H1 (cell line): Measurements from ENCODE around the gene HSPA12A. TPM values are rescaled to one million over a fixed set of nuclear protein-coding genes. Genes with fewer than 3 reads are reported as not detected.

Experiments used
- CTCF ChIA-PET: fragments of 300-600 bp; sonication (Branson Sonifier 250); formaldehyde crosslinking; loops from one replicate; lab custom pipeline; 2021; ENCODE audit not compliant: partially characterized antibody; lab: Charles Lee
- POLR2A ChIA-PET: fragments of 300-600 bp; sonication (Branson Sonifier 250); formaldehyde crosslinking; loops from one replicate; lab custom pipeline; 2021; ENCODE audit warnings: inconsistent platforms; ENCODE audit not compliant: partially characterized antibody; lab: Charles Lee
- DNase-seq, 2 experiments: peaks; one replicate each; pipeline versions ENCODE4 v3.0.0 to v3.0.0-alpha.2; 2010 to 2022; ENCODE audit warnings: low spot score in 2 of 2, low read depth in 1 of 2, mixed read lengths in 1 of 2
- FAIRE-seq: peaks from 2 replicates; lab custom pipeline; 2011; peaks lifted over from hg19 to GRCh38; lab: Jason Lieb, UNC
- H2AFZ ChIP-seq: 2 replicates; pipeline ENCODE4 v1.8.1; 2012; ENCODE audit warnings: low read length, inconsistent platforms
- H2AK5ac ChIP-seq: 2 replicates; pipeline ENCODE4 v1.6.1; 2013; ENCODE audit warnings: low read depth, low read length
- H2BK120ac ChIP-seq: replicated peaks from 2 replicates; pipeline ENCODE3; 2013; ENCODE audit warnings: low read depth, low read length, inconsistent platforms
- H2BK12ac ChIP-seq: 2 replicates; pipeline ENCODE4 v1.6.1; 2013; ENCODE audit warnings: low read depth, low read length
- H2BK15ac ChIP-seq: 2 replicates; pipeline ENCODE4 v1.6.1; 2013; ENCODE audit warnings: low read length
- H2BK20ac ChIP-seq: 2 replicates; pipeline ENCODE4 v1.6.1; 2013; ENCODE audit warnings: low read length
- H2BK5ac ChIP-seq: 2 replicates; pipeline ENCODE4 v1.6.1; 2013; ENCODE audit warnings: low read depth, low read length
- H3K14ac ChIP-seq: 2 replicates; pipeline ENCODE4 v1.6.1; 2013; ENCODE audit warnings: inconsistent platforms; ENCODE audit not compliant: insufficient read length
- H3K18ac ChIP-seq: 2 replicates; pipeline ENCODE4 v1.6.1; 2013; ENCODE audit warnings: low read length; ENCODE audit errors: extremely low read depth
- H3K23ac ChIP-seq: 2 replicates; pipeline ENCODE4 v1.6.1; 2013; ENCODE audit warnings: inconsistent platforms; ENCODE audit not compliant: insufficient read length
- H3K23me2 ChIP-seq: 2 replicates; pipeline ENCODE4 v1.6.1; 2013; ENCODE audit warnings: low read depth, low read length
- H3K27ac ChIP-seq: 2 replicates; pipeline ENCODE4 v1.6.1; 2011; ENCODE audit warnings: low read depth, low read length, inconsistent platforms
- H3K27me3 ChIP-seq, 4 experiments: replicated peaks in 1 of 4; 1 replicate in 1 of 4; 2 replicates in 3 of 4; pipeline versions ENCODE4 v1.6.1 to v1.8.1; 2011 to 2013; ENCODE audit warnings: low read length in 3 of 4, mild to moderate bottlenecking in 3 of 4, inconsistent platforms in 2 of 4, mixed read lengths in 2 of 4, moderate library complexity in 1 of 4; ENCODE audit not compliant: control insufficient read depth in 3 of 4, insufficient read depth in 3 of 4; ENCODE audit errors: extremely low read depth in 1 of 4
- H3K36me3 ChIP-seq, 4 experiments: 2 replicates each; pipeline versions ENCODE4 v1.6.1 to v1.8.1; 2011 to 2013; ENCODE audit warnings: mild to moderate bottlenecking in 4 of 4, low read length in 3 of 4, moderate library complexity in 2 of 4, control low read depth in 1 of 4, inconsistent platforms in 1 of 4; ENCODE audit not compliant: insufficient read depth in 4 of 4, control insufficient read depth in 2 of 4
- H3K4ac ChIP-seq: replicated peaks from 2 replicates; pipeline ENCODE3; 2013; ENCODE audit warnings: low read length, low read depth, mixed read lengths, inconsistent platforms; ENCODE audit not compliant: insufficient read length
- H3K4me1 ChIP-seq, 4 experiments: replicated peaks in 1 of 4; 1 replicate in 1 of 4; 2 replicates in 3 of 4; pipeline versions ENCODE4 v1.6.1 to v1.8.1; 2011 to 2013; ENCODE audit warnings: low read length in 3 of 4, inconsistent platforms in 2 of 4, mixed read lengths in 1 of 4; ENCODE audit not compliant: insufficient read depth in 4 of 4, control insufficient read depth in 3 of 4
- H3K4me2 ChIP-seq, 2 experiments: 2 replicates each; pipeline versions ENCODE4 v1.6.1 to v1.8.1; 2011 to 2013; ENCODE audit warnings: low read depth in 2 of 2, low read length in 2 of 2, control low read depth in 1 of 2, inconsistent platforms in 1 of 2, mild to moderate bottlenecking in 1 of 2; ENCODE audit not compliant: insufficient read depth in 1 of 2
- H3K4me3 ChIP-seq, 4 experiments: fragments of 200-600, 300-600 bp in 1 of 4; sonication (generic), shearing (Covaris generic), sonication (Bioruptor Twin) in 1 of 4; 2 replicates each; pipeline versions ENCODE4 v1.5.1 to v1.8.1; 2011 to 2016; ENCODE audit warnings: low read length in 4 of 4, low read depth in 3 of 4, control low read depth in 2 of 4, inconsistent platforms in 2 of 4, mild to moderate bottlenecking in 2 of 4, mixed read lengths in 1 of 4, moderate library complexity in 1 of 4; ENCODE audit not compliant: insufficient read depth in 2 of 4; ENCODE audit errors: extremely low read depth in 1 of 4
- H3K56ac ChIP-seq: replicated peaks from 2 replicates; pipeline ENCODE3; 2013; ENCODE audit warnings: low read depth, mild to moderate bottlenecking, mixed read lengths, low read length, inconsistent platforms; ENCODE audit not compliant: insufficient read length
- H3K79me1 ChIP-seq: 2 replicates; pipeline ENCODE4 v1.6.1; 2013; ENCODE audit warnings: low read depth, low read length, control low read depth
- H3K79me2 ChIP-seq, 2 experiments: 2 replicates each; pipeline versions ENCODE4 v1.6.1 to v1.8.1; 2012 to 2013; ENCODE audit warnings: low read length in 2 of 2, mild to moderate bottlenecking in 2 of 2, inconsistent platforms in 1 of 2; ENCODE audit not compliant: insufficient read depth in 2 of 2, control insufficient read depth in 1 of 2
- H3K9ac ChIP-seq, 4 experiments: replicated peaks in 1 of 4; 1 replicate in 1 of 4; 2 replicates in 3 of 4; pipeline versions ENCODE4 v1.6.1 to v1.8.1; 2011 to 2013; ENCODE audit warnings: low read depth in 3 of 4, low read length in 3 of 4, control low read depth in 2 of 4, mild to moderate bottlenecking in 2 of 4, moderate library complexity in 2 of 4, inconsistent platforms in 1 of 4; ENCODE audit errors: extremely low read depth in 1 of 4
- H3K9me3 ChIP-seq, 2 experiments: 2 replicates each; pipeline versions ENCODE4 v1.6.1 to v1.8.1; 2012 to 2013; ENCODE audit warnings: mild to moderate bottlenecking in 2 of 2, moderate library complexity in 2 of 2, control low read depth in 1 of 2, inconsistent platforms in 1 of 2, low read depth in 1 of 2, low read length in 1 of 2, mixed read lengths in 1 of 2; ENCODE audit not compliant: insufficient read depth in 2 of 2
- H4K20me1 ChIP-seq, 2 experiments: replicated peaks in 1 of 2; 2 replicates each; pipeline versions ENCODE3 to v1.8.1; 2011 to 2013; ENCODE audit warnings: inconsistent platforms in 2 of 2, low read length in 2 of 2, mild to moderate bottlenecking in 1 of 2; ENCODE audit not compliant: insufficient read depth in 2 of 2, control insufficient read depth in 1 of 2
- H4K5ac ChIP-seq: 2 replicates; pipeline ENCODE4 v1.6.1; 2013; ENCODE audit warnings: low read length, low read depth, mixed read lengths, inconsistent platforms; ENCODE audit not compliant: insufficient read length
- H4K8ac ChIP-seq: 2 replicates; pipeline ENCODE4 v1.8.0; 2013; ENCODE audit warnings: mild to moderate bottlenecking, moderate library complexity, low read length, inconsistent platforms; ENCODE audit not compliant: insufficient read depth; ENCODE audit errors: extremely low read depth
- H4K91ac ChIP-seq: replicated peaks from 2 replicates; pipeline ENCODE3; 2013; ENCODE audit warnings: low read length, mixed read lengths, inconsistent platforms; ENCODE audit not compliant: insufficient read length
- BACH1 ChIP-seq: IDR thresholded peaks from 2 replicates; pipeline ENCODE4 v1.6.1; 2012; ENCODE audit warnings: low read length, improper control_type of control experiment
- FOSL1 ChIP-seq: IDR thresholded peaks from 2 replicates; pipeline ENCODE4 v1.6.1; 2011; ENCODE audit warnings: mild to moderate bottlenecking, low read depth, low read length, moderate library complexity; ENCODE audit not compliant: insufficient read depth
- GTF2F1 ChIP-seq: IDR thresholded peaks from 2 replicates; pipeline ENCODE4 v1.6.1; 2012; ENCODE audit warnings: low read depth, low read length, improper control_type of control experiment, borderline replicate concordance
- NANOG ChIP-seq: IDR thresholded peaks from 2 replicates; pipeline ENCODE4 v1.6.1; 2011; ENCODE audit warnings: low read length, low read depth, mild to moderate bottlenecking, inconsistent platforms; ENCODE audit not compliant: insufficient read depth, poor library complexity, severe bottlenecking
- POLR2A ChIP-seq, 2 experiments: IDR thresholded peaks; 1 replicate in 1 of 2; 2 replicates in 1 of 2; pipeline ENCODE4 v1.6.1; 2011; ENCODE audit warnings: low read depth in 2 of 2, low read length in 2 of 2, mild to moderate bottlenecking in 2 of 2; ENCODE audit errors: control extremely low read depth in 1 of 2
- RBBP5 ChIP-seq: IDR thresholded peaks from 2 replicates; pipeline ENCODE4 v1.7.1; 2012; ENCODE audit warnings: low read depth, mild to moderate bottlenecking, inconsistent platforms, low read length, moderate library complexity, borderline replicate concordance
- RNF2 ChIP-seq: fragments of 200-900, 300-1000 bp; sonication (generic); IDR thresholded peaks from 2 replicates; pipeline ENCODE4 v1.7.1; 2016; ENCODE audit warnings: borderline replicate concordance, low read depth, mild to moderate bottlenecking, antibody characterized with exemption, low read length; ENCODE audit not compliant: poor library complexity, severe bottlenecking; ENCODE audit errors: missing control alignments
- SRF ChIP-seq: IDR thresholded peaks from 2 replicates; pipeline ENCODE4 v1.6.1; 2011; ENCODE audit warnings: mild to moderate bottlenecking, low read depth, low read length, moderate library complexity
- TAF7 ChIP-seq: optimal IDR thresholded peaks from 2 replicates; pipeline ENCODE3; 2011; ENCODE audit warnings: low read depth, mild to moderate bottlenecking, inconsistent platforms, low read length, moderate library complexity, borderline replicate concordance
- WGBS, 2 experiments: shearing (Covaris generic) in 1 of 2; methylation state at CpG; one replicate each; pipeline versions ENCODE4 v1.1.6 to v1.1.7; 2013 to 2015; ENCODE audit warnings: low lambda C conversion rate in 2 of 2, mixed read lengths in 2 of 2, inconsistent platforms in 1 of 2, low coverage in 1 of 2, missing lambda C conversion rate in 1 of 2; ENCODE audit not compliant: insufficient replicate concordance in 2 of 2, insufficient coverage in 1 of 2, insufficient read length in 1 of 2; ENCODE audit errors: extremely low coverage in 1 of 2, missing lambda C conversion rate in 1 of 2; 5-methylcytosine and 5-hydroxymethylcytosine counted together
- polyA plus RNA-seq, 7 experiments: library from polyadenylated mRNA; depleted of rRNA in 3 of 7; stranded (reverse) in 5 of 7; unstranded in 2 of 7; fragments of >200 nt in 5 of 7; fragments of 200-250 nt in 2 of 7; gene quantifications; 1 replicate in 5 of 7; 2 replicates in 1 of 7; 4 replicates in 1 of 7; pipeline versions ENCODE4 v1.2.1 to v1.2.3, GENCODE V29; 2011 to 2013; ENCODE audit warnings: missing spikeins in 2 of 7, mixed read lengths in 2 of 7
- total RNA-seq: library from RNA; stranded (reverse); fragmentation: NEBNext Ultra II Directional; extraction: Animal tissue kit (Norgen Biotek cat#: 25700); gene quantifications from 2 replicates; pipeline ENCODE4 v1.2.1, GENCODE V29; 2021
- TF ChIP-seq, protein P1 (sequence below): IDR thresholded peaks from 2 replicates; pipeline ENCODE4 v1.6.1; 2012; ENCODE audit warnings: low read length, inconsistent platforms

Gene HSPA12A
- total and polyA plus RNA-seq, 2 of the 8 experiments (the other 6 are each of a cell fraction or from before 2014, with no cell fraction given), result 3.1 to 6.9 TPM

DNA sequence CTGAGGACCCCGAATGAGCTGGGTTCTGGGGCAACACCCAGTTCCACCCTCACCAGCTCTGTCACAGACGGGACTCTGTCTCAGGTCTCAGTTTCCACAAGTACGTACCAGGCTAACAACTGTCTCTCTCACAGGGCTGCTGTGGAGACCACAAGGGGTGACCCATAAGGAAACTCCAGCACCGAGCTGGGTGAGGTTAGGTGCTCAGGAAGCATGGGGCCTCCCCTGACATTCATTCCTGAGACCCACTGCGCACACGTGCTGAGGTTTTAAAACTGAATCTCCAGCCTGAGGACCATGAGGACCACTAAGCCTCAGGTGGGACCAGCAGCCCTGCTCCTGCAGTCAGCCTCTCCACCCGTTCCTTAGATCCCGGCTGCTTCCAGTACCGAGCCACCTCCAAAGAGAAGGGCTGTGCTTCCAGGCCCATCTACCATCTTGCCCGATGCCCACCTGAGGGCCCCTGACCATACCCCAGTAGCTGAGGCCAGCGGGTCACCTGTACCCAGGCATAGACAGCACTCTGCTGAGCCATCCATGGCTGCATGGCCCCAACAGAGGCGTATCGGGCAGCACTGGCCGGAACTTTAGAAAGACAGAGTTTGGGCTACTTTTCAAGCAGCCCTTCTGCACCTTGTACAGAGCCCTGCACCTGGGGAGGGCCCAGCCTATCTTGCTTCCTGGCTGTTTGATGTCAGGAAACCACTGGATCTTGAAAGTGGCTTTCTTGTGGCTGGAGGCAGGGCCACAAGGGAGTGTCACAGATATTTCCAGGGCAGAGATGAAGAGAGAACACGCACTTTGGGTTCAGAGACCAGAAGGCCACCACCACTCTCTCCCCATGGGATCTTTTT is 18.7 kb downstream of the HSPA12A start:
- H3K4me1 ChIP-seq, result peaks cover 0 to 2% (median 0%) of the 10 kb centered on the region in 4 experiments; a peak in 1 of 7 replicates
- H3K79me1 ChIP-seq, result no peaks in the 10 kb centered on the region
- H3K36me3 ChIP-seq, result no peaks in the 10 kb centered on the region
- CTCF ChIA-PET, result interaction anchor here (0.6 to 1.9 kb wide), 9 partner anchors 11 to 94 kb away, joined by 3 to 6 read pairs (median 4); no protein-coding TSS in a partner anchor
- H3K9ac ChIP-seq, result no peak overlapping the region
- H2BK5ac ChIP-seq, result no peak overlapping the region
- no peak overlapping the region for H3K4me2 ChIP-seq
- no peak overlapping the region for H3K4me3 ChIP-seq
- no peak overlapping the region for H2AK5ac ChIP-seq
- no peak overlapping the region for H2BK120ac ChIP-seq
- H3K9me3 ChIP-seq, result no peaks in the 10 kb centered on the region
- no peak overlapping the region for H2BK15ac ChIP-seq
- no peak overlapping the region for H3K56ac ChIP-seq
- H3K14ac ChIP-seq, result no peak overlapping the region
- 92% methylated on average over 15 of the region's 15 CpGs; no CpG with 5 or more reads in 1 of the 2 experiments for WGBS, 2 experiments
- no peak overlapping the region for H3K27ac ChIP-seq
- H4K5ac ChIP-seq, result no peak overlapping the region
- H2AFZ ChIP-seq, result no peak overlapping the region
- H3K79me2 ChIP-seq, result no peaks in the 10 kb centered on the region
- H4K20me1 ChIP-seq, result no peaks in the 10 kb centered on the region
- FAIRE-seq, result no peak
- POLR2A ChIA-PET, result no interaction called here
- H4K91ac ChIP-seq, result no peak overlapping the region
- no peaks in the 10 kb centered on the region for H3K27me3 ChIP-seq
- DNase-seq, result no peak
- no peak overlapping the region for H3K23ac ChIP-seq
- H2BK12ac ChIP-seq, result no peak overlapping the region
- no peaks in the 10 kb centered on the region for H3K23me2 ChIP-seq
- no peak overlapping the region for H4K8ac ChIP-seq
- H3K4ac ChIP-seq, result no peak overlapping the region
- H2BK20ac ChIP-seq, result no peak overlapping the region
- H3K18ac ChIP-seq, result no peak overlapping the region
- TF ChIP-seq FOSL1, result no peak
- TF ChIP-seq RNF2, result no peak
- TF ChIP-seq, protein P1, sequence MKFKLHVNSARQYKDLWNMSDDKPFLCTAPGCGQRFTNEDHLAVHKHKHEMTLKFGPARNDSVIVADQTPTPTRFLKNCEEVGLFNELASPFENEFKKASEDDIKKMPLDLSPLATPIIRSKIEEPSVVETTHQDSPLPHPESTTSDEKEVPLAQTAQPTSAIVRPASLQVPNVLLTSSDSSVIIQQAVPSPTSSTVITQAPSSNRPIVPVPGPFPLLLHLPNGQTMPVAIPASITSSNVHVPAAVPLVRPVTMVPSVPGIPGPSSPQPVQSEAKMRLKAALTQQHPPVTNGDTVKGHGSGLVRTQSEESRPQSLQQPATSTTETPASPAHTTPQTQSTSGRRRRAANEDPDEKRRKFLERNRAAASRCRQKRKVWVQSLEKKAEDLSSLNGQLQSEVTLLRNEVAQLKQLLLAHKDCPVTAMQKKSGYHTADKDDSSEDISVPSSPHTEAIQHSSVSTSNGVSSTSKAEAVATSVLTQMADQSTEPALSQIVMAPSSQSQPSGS, result no peak
- no peak for TF ChIP-seq TAF7
- TF ChIP-seq POLR2A (IDR thresholded peaks at IDR 0.05; ENCODE audit: control extremely low read depth in 1 of 2, low read depth in 2 of 2, low read length in 2 of 2), result no peak
- TF ChIP-seq BACH1, result no peak
- TF ChIP-seq RBBP5, result no peak
- no peak for TF ChIP-seq SRF
- no peak for TF ChIP-seq NANOG
- no peak for TF ChIP-seq GTF2F1
